Stomach (tissue), 9 donors: ENCODE results near the gene OR10V1. TPM values are rescaled to one million over a fixed set of nuclear protein-coding genes. Genes with fewer than 3 reads are reported as not detected.
"Not testable (repeated sequence)": the region's sequence is repeated elsewhere in the genome, so short reads cannot be mapped to it uniquely, and the experiment has no call there.

Experiments used
- DNase-seq, 2 donors: peaks; one replicate each; pipeline versions ENCODE4 v3.0.0 to v3.0.0-alpha.2; 2013 to 2019
- H3K27ac ChIP-seq, 5 donors: fragments of 200-600 bp in 4 of 5; sonication (generic) in 4 of 5; one replicate each; pipeline ENCODE4 v1.5.1; 2013 to 2019; ENCODE audit warnings: mild to moderate bottlenecking in 1 of 5, moderate library complexity in 1 of 5
- H3K27me3 ChIP-seq, 3 donors: fragments of 200-600 bp; sonication (generic); one replicate each; pipeline ENCODE4 v1.5.1; 2017 to 2019; ENCODE audit warnings: mixed run types in 1 of 3
- H3K36me3 ChIP-seq, 4 donors: fragments of 200-600 bp; sonication (generic); 1 replicate in 3 of 4; 2 replicates in 1 of 4; pipeline ENCODE4 v1.5.1; 2016 to 2019
- H3K4me1 ChIP-seq, 4 donors: fragments of 200-600 bp; sonication (generic); one replicate each; pipeline ENCODE4 v1.5.1; 2016 to 2019
- H3K4me3 ChIP-seq, 4 donors: fragments of 200-600 bp; sonication (generic) in 3 of 4; one replicate each; pipeline ENCODE4 v1.5.1; 2016 to 2019; ENCODE audit warnings: mild to moderate bottlenecking in 1 of 4
- H3K9me3 ChIP-seq, 4 donors: fragments of 200-600 bp; sonication (generic); one replicate each; pipeline ENCODE4 v1.5.1; 2016 to 2019
- CTCF ChIP-seq, 7 experiments: fragments of 450-650 bp in 4 of 7; fragments of 200-600 bp in 3 of 7; sonication (generic) in 3 of 7; IDR thresholded peaks; one replicate each; pipeline ENCODE4 v1.5.1; 2016 to 2019; ENCODE audit warnings: antibody characterized with exemption in 7 of 7, control low read depth in 2 of 7, mild to moderate bottlenecking in 1 of 7
- EP300 ChIP-seq: sonication (generic); formaldehyde crosslinking; IDR thresholded peaks from one replicate; pipeline ENCODE4 v1.6.1; 2017; ENCODE audit warnings: antibody characterized with exemption
- POLR2A ChIP-seq, 4 donors: fragments of 450-650 bp; IDR thresholded peaks; one replicate each; pipeline ENCODE4 v1.6.1; 2016; ENCODE audit warnings: antibody characterized with exemption in 4 of 4, control low read depth in 2 of 4, mild to moderate bottlenecking in 1 of 4, moderate library complexity in 1 of 4
- POLR2AphosphoS5 ChIP-seq, 3 donors: sonication (generic); formaldehyde crosslinking; IDR thresholded peaks; one replicate each; pipeline ENCODE4 v1.6.1; 2016; ENCODE audit warnings: antibody characterized with exemption in 3 of 3
- WGBS, 5 donors: extraction: QIAGEN DNeasy Blood & Tissue Kit in 3 of 5; methylation state at CpG; one replicate each; pipeline versions ENCODE4 v1.1.5 to v1.1.7; 2013 to 2018; 5-methylcytosine and 5-hydroxymethylcytosine counted together
- intact Hi-C: fragments of 100-400 bp; cut with DNase I; formaldehyde crosslinking; loops from one replicate; pipeline ENCODE4 v1.15.1; 2023; ENCODE audit warnings: low total_unique reads
- polyA plus RNA-seq, 3 donors: library from polyadenylated mRNA; stranded (reverse); fragments of 200-250 nt; gene quantifications; one replicate each; pipeline ENCODE4 v1.2.3, GENCODE V29; 2013
- total RNA-seq, 5 donors: library from RNA; depleted of rRNA; stranded (reverse); fragments of >200 nt; gene quantifications; one replicate each; pipeline versions ENCODE4 v1.1.0 to v1.2.3, GENCODE V29; 2014 to 2016
- donor health status: healthy with polysubstance abuse.
- donor health status: Bipolar disorder and iron deficiency.
- donor health status: healthy.

OR10V1 gene
- total and polyA plus RNA-seq, 8 donors: not detected

- Histone ChIP-seq H3K9me3 (peaks cover 0 to 22% (median 15%) of the 10 kb centered on the region in 4 donors), H3K4me3 (no peak overlapping the region), H3K27me3 (no peaks in the 10 kb centered on the region), H3K27ac (no peak overlapping the region), H3K4me1 (peaks cover 0 to 12% (median 0%) of the 10 kb centered on the region in 4 donors), H3K36me3 (no peaks in the 10 kb centered on the region)
- intact Hi-C loops: no loop called here
- TF ChIP-seq EP300 (no peak), CTCF (IDR thresholded peaks at IDR 0.05) (no peak), POLR2AphosphoS5 (IDR thresholded peaks at IDR 0.05) (no peak), POLR2A (IDR thresholded peaks at IDR 0.05) (no peak)
- DNase-seq: no peak
- 67 to 86% (median 74%) methylated on average over 2 of the region's 2 CpGs for WGBS, 5 donors
Measured at GRCh38 chr11:59691156-59691555, 22.5 kb downstream of the OR10V1 start.

GRCh38 chr11:59689015-59689414, 24.6 kb downstream of the OR10V1 start:
- no peak for DNase-seq
- H3K4me1 ChIP-seq: peaks cover 0 to 12% (median 0%) of the 10 kb centered on the region in 4 donors
- no peaks in the 10 kb centered on the region for H3K27me3 ChIP-seq
- no peak for TF ChIP-seq POLR2AphosphoS5 (IDR thresholded peaks at IDR 0.05)
- TF ChIP-seq EP300: no peak
- no peak for TF ChIP-seq CTCF (IDR thresholded peaks at IDR 0.05)
- no peak for TF ChIP-seq POLR2A (IDR thresholded peaks at IDR 0.05)
- H3K9me3 ChIP-seq: peaks cover 0 to 26% (median 15%) of the 10 kb centered on the region in 4 donors
- 74 to 89% (median 82%) methylated on average over 3 of the region's 3 CpGs for WGBS, 5 donors
- H3K36me3 ChIP-seq: no peaks in the 10 kb centered on the region
- intact Hi-C loops: no loop called here
- H3K27ac ChIP-seq: no peak overlapping the region
- H3K4me3 ChIP-seq: no peak overlapping the region

- Histone ChIP-seq H3K4me1 (peaks cover 0 to 18% (median 7%) of the 10 kb centered on the region in 4 donors), H3K27ac (peak overlapping the region in 4 of 5 donors; percentile 38 to 52 (median 50))
- peak in 1 of 2 donors; percentile 33 for DNase-seq
- H3K27me3 ChIP-seq, H3K9me3 ChIP-seq, H3K36me3 ChIP-seq, intact Hi-C loops, H3K4me3 ChIP-seq: not testable (repeated sequence)
- 22 to 54% (median 35%) methylated on average over 7 of the region's 7 CpGs for WGBS, 5 donors
Measured at GRCh38 chr11:59681260-59681725, 32.4 kb downstream of the OR10V1 start.

GRCh38 chr11:59680287-59681154, 33.1 kb downstream of the OR10V1 start:
- H3K9me3 ChIP-seq: peaks cover 0 to 5% (median 0%) of the 10 kb centered on the region in 4 donors
- intact Hi-C loops: no loop called here
- peak; percentile 75 to 92 for DNase-seq
- H3K4me3 ChIP-seq: no peak overlapping the region
- 28 to 43% (median 39%) methylated on average over 1 of the region's 1 CpG for WGBS, 5 donors
- peaks cover 0 to 18% (median 7%) of the 10 kb centered on the region in 4 donors for H3K4me1 ChIP-seq
- H3K36me3 ChIP-seq: no peaks in the 10 kb centered on the region
- peak overlapping the region in 2 of 5 donors; percentile 14 to 49 for H3K27ac ChIP-seq
- no peaks in the 10 kb centered on the region for H3K27me3 ChIP-seq
- TF ChIP-seq POLR2AphosphoS5 (IDR thresholded peaks at IDR 0.05) (no peak), EP300 (no peak), CTCF (IDR thresholded peaks at IDR 0.05) (peak in 5 of 7 experiments; percentile 44 to 70 (median 65)), POLR2A (IDR thresholded peaks at IDR 0.05) (no peak)
